ENCODE data around the gene TUBB3.

- TF ChIP-seq POLR2A (IDR thresholded peaks at IDR 0.05) (no peak), CTCF (IDR thresholded peaks at IDR 0.05) (no peak), EP300 (IDR thresholded peaks at IDR 0.05) (no peak), POLR2AphosphoS5 (IDR thresholded peaks at IDR 0.05) (no peak)
These were observed 1.8 kb downstream of the TUBB3 start for GRCh38 chr16:89924925-89925307.
